ENCODE results near the gene SPTLC1.

SPTLC1 gene

DNA sequence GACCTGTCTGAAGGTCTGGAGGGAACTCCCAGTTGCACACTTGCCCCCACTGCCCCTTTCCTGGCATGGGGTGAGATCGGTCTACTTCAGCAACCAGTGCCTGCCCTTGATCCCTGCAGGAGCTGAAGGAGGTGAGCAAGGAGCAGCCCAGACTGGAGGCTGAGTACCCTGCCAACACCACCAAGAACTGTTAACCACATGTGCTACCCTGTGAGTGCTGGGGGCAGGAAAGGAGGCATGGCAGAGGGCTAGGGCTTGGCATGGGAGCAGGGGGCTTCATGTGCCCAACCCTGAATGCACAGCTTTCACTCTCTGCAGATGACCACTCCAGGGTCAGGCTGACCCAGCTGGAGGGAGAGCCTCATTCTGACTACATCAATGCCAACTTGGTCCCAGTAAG, 17.3 kb upstream of the SPTLC1 start:
- DNase-seq (ENCODE audit: low read depth): no peak
- H3K4me3 ChIP-seq (ENCODE audit: low read depth, low read length): no peak overlapping the region
- in situ Hi-C loops (cut with HindIII; ENCODE audit: low sequenced_read_pairs): no loop called here
- TF ChIP-seq, protein P1, sequence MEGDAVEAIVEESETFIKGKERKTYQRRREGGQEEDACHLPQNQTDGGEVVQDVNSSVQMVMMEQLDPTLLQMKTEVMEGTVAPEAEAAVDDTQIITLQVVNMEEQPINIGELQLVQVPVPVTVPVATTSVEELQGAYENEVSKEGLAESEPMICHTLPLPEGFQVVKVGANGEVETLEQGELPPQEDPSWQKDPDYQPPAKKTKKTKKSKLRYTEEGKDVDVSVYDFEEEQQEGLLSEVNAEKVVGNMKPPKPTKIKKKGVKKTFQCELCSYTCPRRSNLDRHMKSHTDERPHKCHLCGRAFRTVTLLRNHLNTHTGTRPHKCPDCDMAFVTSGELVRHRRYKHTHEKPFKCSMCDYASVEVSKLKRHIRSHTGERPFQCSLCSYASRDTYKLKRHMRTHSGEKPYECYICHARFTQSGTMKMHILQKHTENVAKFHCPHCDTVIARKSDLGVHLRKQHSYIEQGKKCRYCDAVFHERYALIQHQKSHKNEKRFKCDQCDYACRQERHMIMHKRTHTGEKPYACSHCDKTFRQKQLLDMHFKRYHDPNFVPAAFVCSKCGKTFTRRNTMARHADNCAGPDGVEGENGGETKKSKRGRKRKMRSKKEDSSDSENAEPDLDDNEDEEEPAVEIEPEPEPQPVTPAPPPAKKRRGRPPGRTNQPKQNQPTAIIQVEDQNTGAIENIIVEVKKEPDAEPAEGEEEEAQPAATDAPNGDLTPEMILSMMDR (IDR thresholded peaks at IDR 0.05; ENCODE audit: low read depth, low read length, missing control alignments): no peak

- DNase-seq (ENCODE audit: low read depth): no peak
- TF ChIP-seq, protein P1 (IDR thresholded peaks at IDR 0.05; ENCODE audit: low read depth, low read length, missing control alignments): no peak
- no peak overlapping the region for H3K4me3 ChIP-seq (ENCODE audit: low read depth, low read length)
- in situ Hi-C loops (cut with HindIII; ENCODE audit: low sequenced_read_pairs): no loop called here
These were observed 7.6 kb upstream of the SPTLC1 start for GRCh38 chr9:92122800-92123199.

DNA sequence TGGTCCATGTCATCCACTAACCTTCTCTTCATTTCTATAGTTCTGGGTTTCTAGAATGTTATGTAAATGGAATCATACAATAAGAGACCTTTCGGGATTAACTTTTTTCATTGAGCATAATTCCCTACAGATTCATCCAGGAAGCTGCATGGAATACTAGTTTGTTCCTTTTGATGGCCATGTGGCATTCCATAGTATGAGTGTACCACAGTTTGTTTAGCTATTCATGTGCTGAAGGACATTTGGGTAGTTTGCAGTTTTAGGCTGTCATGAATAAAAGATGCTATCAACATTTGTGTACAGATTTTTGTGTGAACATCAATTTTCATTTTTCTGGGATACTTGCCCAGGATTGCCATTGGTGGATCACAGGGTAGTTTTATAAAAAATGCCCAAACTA, 6.8 kb upstream of the SPTLC1 start:
- TF ChIP-seq, protein P1 (IDR thresholded peaks at IDR 0.05; ENCODE audit: low read depth, low read length, missing control alignments): no peak

GRCh38 chr9:92121265-92121664, 6.1 kb upstream of the SPTLC1 start:
- DNase-seq (ENCODE audit: low read depth): no peak
- in situ Hi-C loops (cut with HindIII; ENCODE audit: low sequenced_read_pairs): no loop called here
- H3K4me3 ChIP-seq (ENCODE audit: low read depth, low read length): no peak overlapping the region
- TF ChIP-seq, protein P1 (IDR thresholded peaks at IDR 0.05; ENCODE audit: low read depth, low read length, missing control alignments): no peak

More for the DNA sequence above, 6.8 kb upstream of the SPTLC1 start:
- no peak for DNase-seq (ENCODE audit: low read depth)
- in situ Hi-C loops (cut with HindIII; ENCODE audit: low sequenced_read_pairs): no loop called here
- no peak overlapping the region for H3K4me3 ChIP-seq (ENCODE audit: low read depth, low read length)

DNA sequence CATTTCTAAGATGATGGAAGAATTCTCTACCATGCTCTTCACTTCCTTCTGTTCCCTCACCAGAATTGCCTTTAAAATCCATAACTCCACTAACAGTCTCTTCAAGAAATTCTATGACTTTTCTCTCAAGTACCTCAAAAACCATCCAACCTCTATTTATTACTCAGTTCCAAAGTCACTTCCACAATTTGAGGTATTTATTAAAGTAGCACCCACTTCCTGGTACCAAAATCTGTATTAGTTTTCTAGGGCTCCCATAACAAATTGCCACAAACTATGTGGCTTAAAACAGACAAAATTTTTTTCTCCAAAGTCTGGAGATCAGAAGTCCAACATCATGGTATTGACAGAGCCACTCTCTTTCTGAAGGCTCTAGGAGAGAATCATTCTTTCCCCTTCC, 4.9 kb upstream of the SPTLC1 start:
- no peak overlapping the region for H3K4me3 ChIP-seq (ENCODE audit: low read depth, low read length)
- TF ChIP-seq, protein P1 (IDR thresholded peaks at IDR 0.05; ENCODE audit: low read depth, low read length, missing control alignments): no peak
- in situ Hi-C loops (cut with HindIII; ENCODE audit: low sequenced_read_pairs): no loop called here
- no peak for DNase-seq (ENCODE audit: low read depth)

DNA sequence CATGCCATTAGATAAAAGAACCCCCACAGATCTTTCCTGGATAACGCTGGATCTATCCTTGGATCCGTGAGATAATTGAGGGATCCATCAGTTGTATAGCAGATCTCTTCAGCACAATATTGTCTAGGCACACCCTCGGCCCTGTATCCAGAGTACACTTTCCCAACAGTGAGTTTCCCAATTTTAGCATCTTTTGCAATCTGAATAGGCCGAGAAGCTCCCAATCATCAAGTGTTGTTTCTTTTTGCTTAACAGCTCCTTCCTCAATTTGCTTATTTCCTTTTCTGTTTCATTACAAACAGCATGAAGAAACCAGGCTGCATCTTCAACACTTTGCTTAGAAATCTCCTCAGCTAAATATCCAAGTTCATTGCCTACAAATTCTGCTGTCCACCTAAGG, 4.4 kb upstream of the SPTLC1 start:
- DNase-seq (ENCODE audit: low read depth): no peak

More for the DNA sequence above, 4.4 kb upstream of the SPTLC1 start:
- no peak overlapping the region for H3K4me3 ChIP-seq (ENCODE audit: low read depth, low read length)
- TF ChIP-seq, protein P1 (IDR thresholded peaks at IDR 0.05; ENCODE audit: low read depth, low read length, missing control alignments): no peak
- in situ Hi-C loops (cut with HindIII; ENCODE audit: low sequenced_read_pairs): no loop called here

Measured in astrocyte of the cerebellum (primary cell).